ENCODE results near the gene SAMHD1.

DNA sequence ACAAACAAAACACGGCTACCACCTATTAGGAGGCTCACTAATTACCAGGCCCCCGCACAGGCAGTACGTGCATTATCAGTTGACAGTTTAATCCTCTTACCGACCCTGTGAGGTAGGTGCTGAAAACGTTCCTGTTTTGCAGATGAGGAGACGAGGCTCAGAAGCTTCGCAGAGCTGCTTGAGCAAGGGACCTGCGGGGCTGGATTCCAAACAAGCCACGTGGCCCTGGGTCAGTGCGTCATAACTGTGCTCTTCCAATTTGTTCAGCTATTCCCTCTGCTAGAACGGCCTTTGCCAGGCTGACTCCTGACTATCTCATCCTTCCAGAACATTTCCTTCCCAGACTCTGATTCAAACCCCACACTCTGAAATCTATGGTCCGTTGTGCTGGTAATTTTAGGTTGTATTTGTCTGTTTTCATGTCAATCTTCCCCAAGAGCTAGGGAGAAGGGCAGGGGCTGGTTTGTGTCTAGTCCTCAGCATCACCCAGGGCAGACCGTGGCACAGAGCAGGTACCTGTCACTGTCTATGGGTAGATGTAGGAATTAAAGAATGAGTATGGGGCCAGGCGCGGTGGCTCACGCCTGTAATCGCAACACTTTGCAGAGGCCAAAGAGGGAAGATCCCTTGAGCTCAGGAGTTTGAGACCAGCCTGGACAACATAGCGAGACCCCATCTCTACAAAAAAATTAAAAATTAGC is 104.3 kb downstream of the SAMHD1 start:
- TF ChIP-seq YY1 (IDR thresholded peaks at IDR 0.05; ENCODE audit: insufficient read depth, insufficient read length) (no peak), ZNF274 (IDR thresholded peaks at IDR 0.05; ENCODE audit: low read depth, low read length) (no peak), SUZ12 (IDR thresholded peaks at IDR 0.05; ENCODE audit: extremely low read depth, insufficient read depth, insufficient read length) (no peak)
